Progenitor cell of endocrine pancreas (in vitro differentiated cells): ENCODE data around the gene ADAD2. TPM values are rescaled to one million over a fixed set of nuclear protein-coding genes. Genes with fewer than 3 reads are reported as not detected.

Source experiments
- DNase-seq: peaks from one replicate; pipeline ENCODE4 v3.0.0; 2021; ENCODE audit warnings: low spot score; ENCODE audit not compliant: unreplicated experiment
- H3K27ac Mint-ChIP-seq: 2 replicates; pipeline ENCODE4 v1.8.0; 2021; ENCODE audit warnings: mild to moderate bottlenecking, moderate library complexity, mixed read lengths
- H3K27me3 Mint-ChIP-seq: 2 replicates; pipeline ENCODE4 v1.8.0; 2021; ENCODE audit warnings: mixed read lengths
- H3K36me3 Mint-ChIP-seq: 2 replicates; pipeline ENCODE4 v1.8.0; 2022; ENCODE audit warnings: mixed read lengths; ENCODE audit not compliant: insufficient read depth
- H3K4me1 Mint-ChIP-seq: 2 replicates; pipeline ENCODE4 v1.8.0; 2021; ENCODE audit warnings: low read depth, mixed read lengths
- H3K4me3 Mint-ChIP-seq: 2 replicates; pipeline ENCODE4 v1.8.0; 2021; ENCODE audit warnings: low read depth, mild to moderate bottlenecking, moderate library complexity, mixed read lengths
- H3K9me3 Mint-ChIP-seq: 2 replicates; pipeline ENCODE4 v1.8.0; 2021; ENCODE audit warnings: low read depth, mixed read lengths
- CTCF ChIP-seq: fragments of 200-600 bp; sonication (generic); IDR thresholded peaks from one replicate; pipeline ENCODE4 v1.5.0; 2021; ENCODE audit warnings: antibody characterized with exemption, mild to moderate bottlenecking; ENCODE audit not compliant: unreplicated experiment
- total RNA-seq: library from RNA; stranded (reverse); gene quantifications from 2 replicates; pipeline ENCODE4 v1.2.1, GENCODE V29; 2021

The ADAD2 gene
- total RNA-seq, 1 donor from 2014 or later, result not detected

- Mint-ChIP-seq H3K4me1 (no peaks in the 10 kb centered on the region), H3K36me3 (no peaks in the 10 kb centered on the region), H3K9me3 (no peaks in the 10 kb centered on the region), H3K27ac (no peak overlapping the region), H3K4me3 (no peak overlapping the region), H3K27me3 (peaks cover 23% of the 10 kb centered on the region)
- no peak for TF ChIP-seq CTCF
- no peak for DNase-seq
These were observed 23.9 kb upstream of the ADAD2 start for GRCh38 chr16:84166796-84167695.

- Mint-ChIP-seq H3K27me3 (peaks cover 13% of the 10 kb centered on the region), H3K36me3 (no peaks in the 10 kb centered on the region)
These were observed 21.1 kb upstream of the ADAD2 start for GRCh38 chr16:84169765-84170310.

GRCh38 chr16:84174396-84174795, 16.6 kb upstream of the ADAD2 start:
- no peak for DNase-seq
- peaks cover 7% of the 10 kb centered on the region for H3K27me3 Mint-ChIP-seq

More at GRCh38 chr16:84169765-84170310, 21.1 kb upstream of the ADAD2 start:
- Mint-ChIP-seq H3K4me3 (no peak overlapping the region), H3K9me3 (no peaks in the 10 kb centered on the region), H3K4me1 (no peaks in the 10 kb centered on the region), H3K27ac (no peak overlapping the region)
- TF ChIP-seq CTCF, result no peak
- DNase-seq, result no peak

GRCh38 chr16:84175350-84176081, 15.4 kb upstream of the ADAD2 start:
- H3K9me3 Mint-ChIP-seq, result no peaks in the 10 kb centered on the region
- H3K4me3 Mint-ChIP-seq, result no peak overlapping the region
- peak; percentile 76 for TF ChIP-seq CTCF
- H3K27ac Mint-ChIP-seq, result peak overlapping the region; percentile 9
- H3K27me3 Mint-ChIP-seq, result no peaks in the 10 kb centered on the region
- peaks cover 4% of the 10 kb centered on the region for H3K4me1 Mint-ChIP-seq
- peak; percentile 47 for DNase-seq
- peaks cover 1% of the 10 kb centered on the region for H3K36me3 Mint-ChIP-seq

More at GRCh38 chr16:84174396-84174795, 16.6 kb upstream of the ADAD2 start:
- Mint-ChIP-seq H3K4me3 (no peak overlapping the region), H3K36me3 (peaks cover 1% of the 10 kb centered on the region), H3K4me1 (peaks cover 4% of the 10 kb centered on the region), H3K27ac (peak overlapping the region; percentile 67), H3K9me3 (no peaks in the 10 kb centered on the region)
- no peak for TF ChIP-seq CTCF
